ENCODE measurements around the gene UNC45A. TPM values are rescaled to one million over a fixed set of nuclear protein-coding genes. Genes with fewer than 3 reads are reported as not detected.

Gene UNC45A
- polyA plus RNA-seq, 3 donors: 29.3 to 42.6 (median 30.4) TPM

GRCh38 chr15:90890839-90891238 is 44.2 kb upstream of the UNC45A start:
- 76% methylated on average over 3 of the region's 12 CpGs for WGBS (ENCODE audit: insufficient coverage)
- H3K27ac ChIP-seq (ENCODE audit: low read depth in 1 of 2, low read length in 2 of 2): peak overlapping the region in 1 of 2 donors; percentile 41
- H3K9me3 ChIP-seq (replicated peaks in 1 of 2; ENCODE audit: control insufficient read depth in 1 of 2, insufficient read depth in 1 of 2, low read length in 2 of 2): no peaks in the 10 kb centered on the region
- peaks cover 31 to 44% of the 10 kb centered on the region in 2 donors for H3K4me1 ChIP-seq (ENCODE audit: control insufficient read depth in 1 of 2, insufficient read depth in 2 of 2, low read length in 2 of 2)
- Mint-ChIP-seq H3K27me3 (ENCODE audit: low read depth in 3 of 3) (peaks cover 0 to 1% (median 0%) of the 10 kb centered on the region in 3 donors), H3K27ac (no peak overlapping the region), H3K4me3 (no peak overlapping the region), H3K36me3 (peaks cover 68 to 96% of the 10 kb centered on the region in 2 donors), H3K4me1 (peaks cover 33% of the 10 kb centered on the region), H3K9me3 (no peaks in the 10 kb centered on the region)
- H3K79me2 ChIP-seq (ENCODE audit: insufficient read depth, low read length): peaks cover 78% of the 10 kb centered on the region
- no peak for DNase-seq
- H3K4me2 ChIP-seq (replicated peaks; ENCODE audit: extremely low read depth, low read length, poor library complexity, severe bottlenecking): no peak overlapping the region
- no peaks in the 10 kb centered on the region for H3K27me3 ChIP-seq (ENCODE audit: control insufficient read depth in 2 of 2, insufficient read depth in 2 of 2, low read length in 2 of 2)
- H3K4me3 ChIP-seq (replicated peaks in 1 of 3; ENCODE audit: low read depth in 2 of 3, low read length in 3 of 3): no peak overlapping the region
- H4K20me1 ChIP-seq (ENCODE audit: insufficient read depth, low read length): peaks cover 99% of the 10 kb centered on the region
- no peak overlapping the region for H3K9ac ChIP-seq (ENCODE audit: insufficient read depth, low read length, poor library complexity, severe bottlenecking)
- TF ChIP-seq, protein P1, sequence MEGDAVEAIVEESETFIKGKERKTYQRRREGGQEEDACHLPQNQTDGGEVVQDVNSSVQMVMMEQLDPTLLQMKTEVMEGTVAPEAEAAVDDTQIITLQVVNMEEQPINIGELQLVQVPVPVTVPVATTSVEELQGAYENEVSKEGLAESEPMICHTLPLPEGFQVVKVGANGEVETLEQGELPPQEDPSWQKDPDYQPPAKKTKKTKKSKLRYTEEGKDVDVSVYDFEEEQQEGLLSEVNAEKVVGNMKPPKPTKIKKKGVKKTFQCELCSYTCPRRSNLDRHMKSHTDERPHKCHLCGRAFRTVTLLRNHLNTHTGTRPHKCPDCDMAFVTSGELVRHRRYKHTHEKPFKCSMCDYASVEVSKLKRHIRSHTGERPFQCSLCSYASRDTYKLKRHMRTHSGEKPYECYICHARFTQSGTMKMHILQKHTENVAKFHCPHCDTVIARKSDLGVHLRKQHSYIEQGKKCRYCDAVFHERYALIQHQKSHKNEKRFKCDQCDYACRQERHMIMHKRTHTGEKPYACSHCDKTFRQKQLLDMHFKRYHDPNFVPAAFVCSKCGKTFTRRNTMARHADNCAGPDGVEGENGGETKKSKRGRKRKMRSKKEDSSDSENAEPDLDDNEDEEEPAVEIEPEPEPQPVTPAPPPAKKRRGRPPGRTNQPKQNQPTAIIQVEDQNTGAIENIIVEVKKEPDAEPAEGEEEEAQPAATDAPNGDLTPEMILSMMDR (IDR thresholded peaks at IDR 0.05): no peak
- intact Hi-C loops (cut with micrococcal nuclease): no loop called here
- H2AFZ ChIP-seq (ENCODE audit: insufficient read depth, low read depth, low read length, poor library complexity, severe bottlenecking): no peak overlapping the region
- H3K36me3 ChIP-seq (replicated peaks in 1 of 2; ENCODE audit: control insufficient read depth in 1 of 2, insufficient read depth in 2 of 2, low read length in 2 of 2): peaks cover 89 to 97% of the 10 kb centered on the region in 2 donors

- intact Hi-C loops (cut with micrococcal nuclease): no loop called here
- no peak for DNase-seq
- Histone ChIP-seq H3K4me1 (ENCODE audit: control insufficient read depth in 1 of 2, insufficient read depth in 2 of 2, low read length in 2 of 2) (peaks cover 32 to 44% of the 10 kb centered on the region in 2 donors), H3K4me2 (replicated peaks; ENCODE audit: extremely low read depth, low read length, poor library complexity, severe bottlenecking) (no peak overlapping the region), H3K27me3 (ENCODE audit: control insufficient read depth in 2 of 2, insufficient read depth in 2 of 2, low read length in 2 of 2) (no peaks in the 10 kb centered on the region), H3K27ac (ENCODE audit: low read depth in 1 of 2, low read length in 2 of 2) (peak overlapping the region in 1 of 2 donors; percentile 41), H4K20me1 (ENCODE audit: insufficient read depth, low read length) (peaks cover 99% of the 10 kb centered on the region), H3K4me3 (replicated peaks in 1 of 3; ENCODE audit: low read depth in 2 of 3, low read length in 3 of 3) (no peak overlapping the region), H3K36me3 (replicated peaks in 1 of 2; ENCODE audit: control insufficient read depth in 1 of 2, insufficient read depth in 2 of 2, low read length in 2 of 2) (peaks cover 93 to 97% of the 10 kb centered on the region in 2 donors), H2AFZ (ENCODE audit: insufficient read depth, low read depth, low read length, poor library complexity, severe bottlenecking) (no peak overlapping the region), H3K79me2 (ENCODE audit: insufficient read depth, low read length) (peaks cover 72% of the 10 kb centered on the region), H3K9me3 (replicated peaks in 1 of 2; ENCODE audit: control insufficient read depth in 1 of 2, insufficient read depth in 1 of 2, low read length in 2 of 2) (no peaks in the 10 kb centered on the region), H3K9ac (ENCODE audit: insufficient read depth, low read length, poor library complexity, severe bottlenecking) (no peak overlapping the region)
- H3K9me3 Mint-ChIP-seq: no peaks in the 10 kb centered on the region
- WGBS (ENCODE audit: insufficient coverage): 96% methylated on average over 7 of the region's 8 CpGs
- TF ChIP-seq, protein P1 (IDR thresholded peaks at IDR 0.05): no peak
- peaks cover 0 to 1% (median 0%) of the 10 kb centered on the region in 3 donors for H3K27me3 Mint-ChIP-seq (ENCODE audit: low read depth in 3 of 3)
- H3K27ac Mint-ChIP-seq: peak overlapping the region in 2 of 7 donors; percentile 68
- H3K4me1 Mint-ChIP-seq: peaks cover 32% of the 10 kb centered on the region
- H3K4me3 Mint-ChIP-seq: no peak overlapping the region
- peaks cover 69 to 97% of the 10 kb centered on the region in 2 donors for H3K36me3 Mint-ChIP-seq
These were observed 43.6 kb upstream of the UNC45A start for GRCh38 chr15:90891346-90891949.

Data from CD14-positive monocyte (primary cell).